ENCODE data around the gene IFT43. TPM values are rescaled to one million over a fixed set of nuclear protein-coding genes. Genes with fewer than 3 reads are reported as not detected.

Gene IFT43
- polyA plus RNA-seq, 3 donors = 46.2 to 49.4 (median 48.7) TPM

DNA sequence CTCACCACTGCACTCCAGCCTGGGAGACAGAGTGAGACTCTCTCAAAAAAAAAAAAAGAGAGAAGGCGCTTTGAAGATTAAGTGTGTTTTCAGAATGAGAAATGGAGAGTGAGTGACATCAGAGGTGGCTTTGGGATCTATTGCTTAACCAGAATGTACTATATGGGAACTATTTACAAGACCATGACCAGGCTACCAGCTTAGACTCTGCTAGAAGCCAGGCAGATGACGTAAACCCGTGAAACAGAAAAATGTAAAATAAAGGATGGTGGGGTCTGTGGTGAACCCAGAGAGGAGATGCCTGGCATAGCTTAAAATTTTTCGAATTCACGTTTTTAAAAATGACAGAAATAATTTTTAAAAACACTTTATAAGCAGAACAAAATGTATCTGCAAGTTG is 82.0 kb downstream of the IFT43 start:
- no peak for DNase-seq (ENCODE audit: low read depth in 3 of 3, low spot score in 2 of 3)

GRCh38 chr14:76073717-76074116 is 88.2 kb downstream of the IFT43 start:
- DNase-seq (ENCODE audit: low read depth in 3 of 3, low spot score in 2 of 3) = no peak

- DNase-seq (ENCODE audit: low read depth in 3 of 3, low spot score in 2 of 3) = no peak
Observed at GRCh38 chr14:76077340-76077739, 91.8 kb downstream of the IFT43 start.

- DNase-seq (ENCODE audit: low read depth in 3 of 3, low spot score in 2 of 3) = no peak
Observed at GRCh38 chr14:76078501-76078900, 92.9 kb downstream of the IFT43 start.

- DNase-seq (ENCODE audit: low read depth in 3 of 3, low spot score in 2 of 3) = no peak
Observed at GRCh38 chr14:76080025-76080424, 94.5 kb downstream of the IFT43 start.

GRCh38 chr14:76080471-76080870 is 94.9 kb downstream of the IFT43 start:
- DNase-seq (ENCODE audit: low read depth in 3 of 3, low spot score in 2 of 3) = no peak

DNA sequence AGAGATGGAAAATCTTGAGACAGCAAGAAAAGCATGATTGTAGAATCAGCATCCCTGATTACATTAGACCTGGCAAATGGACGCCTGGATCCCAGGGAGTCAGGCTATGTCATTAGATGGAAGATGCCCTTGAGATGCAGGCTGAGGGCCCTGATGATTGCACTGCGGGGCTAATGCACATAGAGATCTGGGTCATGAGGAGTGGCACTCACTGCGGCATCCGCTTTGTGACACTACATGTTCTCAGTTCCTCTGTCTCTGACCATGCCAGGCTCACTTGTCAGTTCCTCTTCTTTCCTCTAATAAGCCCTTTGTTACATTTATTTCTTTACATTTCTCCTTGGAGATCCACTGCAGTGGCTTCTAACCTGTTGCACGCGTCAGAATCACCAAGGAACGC is 96.1 kb downstream of the IFT43 start:
- no peak for DNase-seq (ENCODE audit: low read depth in 3 of 3, low spot score in 2 of 3)

- no peak for DNase-seq (ENCODE audit: low read depth in 3 of 3, low spot score in 2 of 3)
Observed at GRCh38 chr14:76083796-76084765, 98.5 kb downstream of the IFT43 start.

DNA sequence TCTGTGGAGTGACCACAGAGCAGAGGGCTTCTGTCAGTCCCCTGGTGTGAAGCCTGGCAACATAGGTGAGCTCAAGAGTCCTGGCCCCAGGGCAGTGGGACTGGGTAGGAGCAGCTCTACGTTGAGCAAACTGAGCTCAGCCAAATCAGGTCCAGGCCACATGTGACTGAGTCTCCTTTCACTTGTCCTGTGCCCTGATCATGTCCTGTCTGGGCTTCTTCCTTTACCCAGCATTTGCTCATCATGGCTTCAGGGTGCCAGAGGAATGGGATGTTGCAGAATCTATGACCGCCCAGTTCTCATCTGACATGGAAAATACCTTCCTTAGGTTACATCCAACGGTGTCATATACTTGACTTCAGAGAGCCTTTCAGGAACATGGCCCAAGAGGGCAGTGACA is 99.8 kb downstream of the IFT43 start:
- no peak for DNase-seq (ENCODE audit: low read depth in 3 of 3, low spot score in 2 of 3)

DNA sequence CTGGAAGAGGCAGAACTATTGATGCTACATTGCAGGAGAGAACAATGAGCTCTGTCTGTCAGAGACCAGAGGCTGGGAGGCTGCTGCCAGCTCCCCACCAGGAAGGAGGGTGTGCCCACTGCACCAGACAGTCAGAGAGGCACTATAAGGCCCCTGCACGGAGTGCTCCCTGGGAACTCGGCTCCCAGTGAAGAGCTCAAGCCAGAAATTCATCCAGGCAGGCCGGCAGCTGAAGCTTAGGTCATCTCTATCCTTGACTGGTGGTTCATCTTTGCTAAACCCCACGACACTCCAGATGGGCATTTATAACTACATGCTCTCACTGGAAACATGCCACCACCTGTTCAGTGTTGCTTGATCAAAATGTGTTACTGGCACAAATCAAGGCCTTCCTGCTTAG is 101.1 kb downstream of the IFT43 start:
- no peak for DNase-seq (ENCODE audit: low read depth in 3 of 3, low spot score in 2 of 3)

- no peak for DNase-seq (ENCODE audit: low read depth in 3 of 3, low spot score in 2 of 3)
Observed at GRCh38 chr14:76088326-76088725, 102.8 kb downstream of the IFT43 start.

DNA sequence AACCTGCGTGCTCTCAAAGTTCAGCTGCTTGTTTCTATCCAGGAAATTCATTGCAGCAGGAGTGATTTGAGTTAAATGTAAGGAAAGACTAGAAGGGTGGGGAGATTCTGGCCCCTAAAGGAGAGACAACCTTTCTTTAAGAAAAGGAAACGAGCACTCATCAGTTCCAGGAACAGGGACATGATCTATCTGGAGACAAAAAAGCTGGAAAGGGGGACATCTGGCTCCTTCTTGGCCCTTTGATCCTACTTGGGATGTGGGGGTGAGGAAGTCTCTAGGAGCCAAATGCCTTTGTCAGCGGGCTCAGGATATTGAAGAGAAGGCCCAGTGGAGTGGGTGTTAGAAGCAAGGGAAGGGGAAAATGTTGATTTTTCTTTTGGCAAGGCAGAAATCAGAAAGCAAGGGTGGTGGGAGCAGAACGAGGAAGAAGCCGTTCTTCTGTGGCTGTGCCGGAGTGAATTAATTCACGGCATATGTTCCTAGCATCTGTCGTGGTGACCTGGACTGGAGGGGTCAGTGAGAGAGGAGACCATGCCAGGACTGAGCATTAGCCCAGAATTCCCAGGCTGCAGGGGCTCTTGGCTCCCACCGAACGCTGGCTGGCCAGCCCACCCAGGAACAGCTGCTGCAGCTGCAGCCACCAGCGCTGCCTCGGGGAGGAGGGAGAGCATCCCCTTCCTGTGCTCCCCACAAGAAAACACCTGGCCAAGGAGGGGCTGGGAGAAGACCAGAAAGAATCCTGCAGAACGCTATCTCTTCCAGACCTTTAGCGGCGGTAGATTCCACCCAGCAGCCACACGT is 103.4 kb downstream of the IFT43 start:
- DNase-seq (ENCODE audit: low read depth in 3 of 3, low spot score in 2 of 3) = no peak

DNA sequence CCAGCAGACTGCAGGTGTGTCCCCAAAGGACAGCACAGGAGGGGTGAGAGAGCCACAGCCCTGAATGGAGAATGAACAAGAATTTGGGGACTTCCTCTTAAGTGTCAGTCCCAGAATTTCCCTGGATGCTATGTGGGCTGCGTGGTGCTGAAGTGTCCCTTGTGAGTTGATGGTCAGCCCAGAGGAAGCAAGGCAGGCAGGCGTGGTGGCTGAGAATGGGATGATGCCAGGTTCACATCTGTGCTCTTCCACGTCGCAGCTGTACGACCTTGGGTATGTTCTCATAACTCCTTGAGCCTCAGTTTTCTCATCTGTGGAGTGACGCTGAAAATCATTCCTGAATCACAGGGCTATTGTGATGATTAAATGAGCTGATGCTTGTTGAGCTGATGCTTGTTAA is 104.0 kb downstream of the IFT43 start:
- no peak for DNase-seq (ENCODE audit: low read depth in 3 of 3, low spot score in 2 of 3)

DNA sequence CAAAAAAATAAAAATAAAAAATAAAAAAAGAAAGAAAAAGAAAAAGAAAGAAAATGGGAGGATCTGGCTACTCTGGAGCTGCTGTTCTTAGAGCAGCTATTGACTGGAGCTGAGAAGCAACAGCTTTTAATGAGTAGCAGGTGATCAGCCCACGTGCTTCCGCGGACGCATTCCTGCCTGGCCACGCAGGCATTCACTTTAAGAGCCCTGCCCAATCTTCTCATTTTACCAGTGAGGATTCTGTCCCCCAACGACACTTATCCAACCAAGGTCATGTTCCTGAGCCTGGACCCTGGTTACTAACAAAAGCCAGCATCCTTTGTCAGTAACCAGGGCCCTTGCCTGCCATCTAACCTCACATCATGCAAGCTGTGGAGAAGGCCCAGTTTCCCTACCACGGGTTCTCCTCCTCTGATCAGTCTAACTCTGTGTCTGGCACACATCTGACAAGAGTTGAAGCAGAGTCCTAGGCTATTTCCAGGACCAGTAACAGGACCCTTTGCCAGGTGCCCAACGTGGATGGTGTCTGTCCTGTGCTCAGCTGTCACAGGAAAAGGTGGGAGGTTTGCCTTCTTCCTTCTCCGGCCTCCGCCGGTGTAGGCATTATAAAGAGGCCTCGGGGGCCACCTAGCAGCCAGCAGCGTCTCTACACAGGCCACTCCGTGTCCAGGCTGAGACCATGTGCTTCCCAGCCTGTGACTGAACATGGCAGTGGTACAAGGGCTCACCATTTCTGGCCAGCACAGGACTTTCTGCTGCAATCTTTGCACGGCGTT is 105.2 kb downstream of the IFT43 start:
- DNase-seq (ENCODE audit: low read depth in 3 of 3, low spot score in 2 of 3) = peak in 1 of 3 donors; percentile 17

- DNase-seq (ENCODE audit: low read depth in 3 of 3, low spot score in 2 of 3) = no peak
Observed at GRCh38 chr14:76093077-76093476, 107.5 kb downstream of the IFT43 start.

- no peak for DNase-seq (ENCODE audit: low read depth in 3 of 3, low spot score in 2 of 3)
Observed at GRCh38 chr14:76096257-76096656, 110.7 kb downstream of the IFT43 start.

DNA sequence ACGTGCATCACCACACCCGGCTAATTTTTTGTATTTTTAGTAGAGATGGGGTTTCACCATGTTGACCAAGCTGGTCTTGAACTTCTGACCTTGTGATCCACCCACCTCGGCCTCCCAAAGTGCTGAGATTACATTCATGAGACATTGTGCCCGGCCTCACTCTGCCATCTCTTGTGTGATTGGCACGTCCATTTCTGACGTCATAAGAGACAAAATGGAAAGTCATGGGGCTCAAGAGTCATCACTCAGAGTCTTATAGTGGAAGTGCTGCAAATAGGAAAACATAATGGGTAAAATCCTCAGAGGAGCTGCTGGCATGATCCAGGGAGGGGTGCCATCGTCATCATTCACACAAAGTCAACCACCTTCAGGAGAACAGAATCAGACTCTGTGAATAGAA is 112.0 kb downstream of the IFT43 start:
- no peak for DNase-seq (ENCODE audit: low read depth in 3 of 3, low spot score in 2 of 3)

DNA sequence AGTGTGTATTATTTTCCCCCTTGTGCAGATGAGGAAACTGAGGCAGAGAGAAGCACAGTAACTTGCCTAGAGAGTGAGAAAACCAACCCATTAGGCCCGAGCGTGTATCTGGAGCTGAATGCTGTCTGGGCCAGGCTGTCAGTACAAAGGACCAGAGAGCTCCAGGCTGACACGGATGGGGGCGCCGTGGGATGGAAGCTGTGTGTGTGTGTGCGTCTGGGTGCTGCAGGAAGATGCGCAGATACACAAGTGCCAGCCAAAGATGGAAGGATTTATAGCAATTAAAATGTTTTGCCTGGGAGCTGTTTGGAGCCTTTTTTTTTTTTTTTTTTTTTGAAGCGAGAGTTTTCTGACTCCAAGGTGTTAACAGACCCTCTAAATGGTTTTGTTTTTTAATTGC is 112.5 kb downstream of the IFT43 start:
- no peak for DNase-seq (ENCODE audit: low read depth in 3 of 3, low spot score in 2 of 3)

- no peak for DNase-seq (ENCODE audit: low read depth in 3 of 3, low spot score in 2 of 3)
Observed at GRCh38 chr14:76098916-76099675, 113.5 kb downstream of the IFT43 start.

GRCh38 chr14:76100236-76100635 is 114.7 kb downstream of the IFT43 start:
- DNase-seq (ENCODE audit: low read depth in 3 of 3, low spot score in 2 of 3) = no peak
